NCI-H460 (cell line): ENCODE measurements around the gene MCM7. TPM values are rescaled to one million over a fixed set of nuclear protein-coding genes. Genes with fewer than 3 reads are reported as not detected.
A peak's percentile ranks its signal among the peaks of the same experiment; 100 is the strongest.

Source experiments
- DNase-seq: peaks from one replicate; pipeline ENCODE4 v3.0.0-alpha.2; 2016; ENCODE audit warnings: low read depth; ENCODE audit errors: extremely low read depth
- total RNA-seq: library from RNA; depleted of rRNA; stranded (reverse); fragments of >200 nt; shearing (Covaris generic); gene quantifications from 2 replicates; pipeline ENCODE4 v1.2.3, GENCODE V29; 2014

MCM7 gene
- total RNA-seq, 1 experiment from 2014 or later, result 91.0 TPM

DNA sequence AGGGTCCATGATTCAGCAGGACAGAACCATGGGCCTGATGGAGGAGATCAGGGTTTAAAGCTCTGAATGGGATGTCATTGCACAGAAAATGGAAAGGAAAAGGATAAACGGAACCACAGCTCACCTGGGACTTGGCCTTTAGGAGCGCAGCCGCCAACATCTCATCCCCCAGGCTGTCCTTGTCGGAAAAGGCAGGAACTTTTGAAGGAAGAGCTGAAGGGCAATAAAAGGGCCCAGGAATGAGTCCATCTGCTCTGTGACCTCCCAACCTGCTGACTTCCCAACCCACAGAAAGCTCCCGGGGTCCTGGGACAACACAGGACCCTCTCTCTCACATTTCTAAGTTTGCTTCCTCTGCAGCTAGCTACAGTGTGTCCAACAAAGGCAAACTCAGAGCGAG, 25.8 kb downstream of the MCM7 start:
- DNase-seq, result no peak

DNA sequence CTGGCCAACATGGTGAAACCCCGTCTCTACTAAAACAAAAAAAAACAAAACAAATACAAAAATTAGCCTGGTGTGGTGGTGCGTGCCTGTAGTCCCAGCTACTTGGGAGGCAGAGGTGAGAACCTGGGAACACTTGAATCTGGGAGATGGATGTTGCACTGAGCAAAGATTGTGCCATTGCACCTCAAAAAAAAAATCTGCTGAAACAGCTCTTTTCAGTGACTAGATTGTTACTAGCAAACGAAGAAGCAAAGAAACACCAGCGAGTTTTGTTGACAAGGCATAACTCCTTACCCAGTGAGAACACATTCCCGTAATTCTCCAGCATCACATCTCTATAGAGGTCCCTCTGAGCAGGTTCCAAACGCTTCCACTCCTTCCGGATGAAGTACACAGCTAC, 26.4 kb downstream of the MCM7 start:
- no peak for DNase-seq

GRCh38 chr7:100072462-100072861, 28.7 kb downstream of the MCM7 start:
- DNase-seq, result no peak

GRCh38 chr7:100071018-100071723, 30.0 kb downstream of the MCM7 start:
- no peak for DNase-seq

GRCh38 chr7:100069991-100070390, 31.2 kb downstream of the MCM7 start:
- DNase-seq, result no peak

DNA sequence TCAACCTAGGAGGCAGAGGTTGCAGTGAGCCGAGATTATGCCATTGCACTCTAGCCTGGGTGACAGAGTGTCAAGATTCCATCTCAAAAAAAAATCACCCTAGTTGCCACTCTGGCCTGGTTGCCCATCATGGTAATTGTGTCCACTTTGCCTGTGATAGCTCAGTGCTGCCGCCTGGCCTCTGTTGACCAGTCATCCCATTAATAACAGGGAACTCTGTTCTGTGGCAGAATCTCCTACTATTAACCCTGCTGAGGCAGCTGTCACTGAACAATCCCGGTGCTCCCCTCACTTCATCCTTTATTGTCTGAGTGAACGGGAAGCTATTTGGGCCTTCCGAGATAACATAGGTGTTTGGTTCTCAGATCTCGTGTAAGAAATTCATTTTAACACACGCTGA, 34.2 kb downstream of the MCM7 start:
- no peak for DNase-seq

GRCh38 chr7:100065452-100066186, 35.6 kb downstream of the MCM7 start:
- no peak for DNase-seq

DNA sequence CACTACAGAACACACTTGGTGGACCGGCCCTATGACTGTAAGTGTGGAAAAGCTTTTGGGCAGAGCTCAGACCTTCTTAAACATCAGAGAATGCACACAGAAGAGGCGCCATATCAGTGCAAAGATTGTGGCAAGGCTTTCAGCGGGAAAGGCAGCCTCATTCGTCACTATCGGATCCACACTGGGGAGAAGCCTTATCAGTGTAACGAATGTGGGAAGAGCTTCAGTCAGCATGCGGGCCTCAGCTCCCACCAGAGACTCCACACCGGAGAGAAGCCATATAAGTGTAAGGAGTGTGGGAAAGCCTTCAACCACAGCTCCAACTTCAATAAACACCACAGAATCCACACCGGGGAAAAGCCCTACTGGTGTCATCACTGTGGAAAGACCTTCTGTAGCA, 37.0 kb downstream of the MCM7 start:
- no peak for DNase-seq

GRCh38 chr7:100063376-100063775, 37.8 kb downstream of the MCM7 start:
- no peak for DNase-seq

DNA sequence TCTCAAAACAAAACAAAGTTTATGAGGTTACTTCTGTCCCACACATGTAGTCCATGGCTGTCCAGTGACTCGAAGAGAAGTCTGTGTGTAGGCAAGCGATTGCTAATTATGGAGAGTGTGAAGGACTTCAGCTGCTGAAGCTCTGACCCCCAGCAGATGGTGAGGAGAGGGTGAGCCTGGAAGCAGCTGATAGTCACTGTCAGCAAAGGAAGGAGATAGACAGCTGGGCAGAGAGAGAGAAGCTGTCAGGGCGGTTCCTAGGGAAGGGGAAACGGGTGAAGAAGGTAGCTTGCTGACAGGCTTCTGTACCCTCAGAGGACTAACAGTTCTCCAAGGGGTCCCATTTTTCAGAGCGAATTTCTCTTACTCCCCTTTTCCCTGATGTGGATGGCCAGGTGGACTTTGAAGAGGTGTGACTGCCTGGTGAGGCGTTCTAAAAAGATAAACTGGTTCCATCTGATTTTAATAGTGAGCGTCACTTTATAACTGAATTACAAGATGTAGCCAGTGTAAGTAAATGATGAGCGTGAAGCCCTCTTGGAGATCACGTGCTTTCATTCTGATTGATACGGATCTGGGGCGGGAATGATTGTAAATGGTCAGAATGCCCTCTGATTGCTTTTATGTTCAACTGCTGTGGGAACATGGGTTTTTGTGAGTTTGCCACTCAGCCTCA, 39.5 kb downstream of the MCM7 start:
- no peak for DNase-seq

DNA sequence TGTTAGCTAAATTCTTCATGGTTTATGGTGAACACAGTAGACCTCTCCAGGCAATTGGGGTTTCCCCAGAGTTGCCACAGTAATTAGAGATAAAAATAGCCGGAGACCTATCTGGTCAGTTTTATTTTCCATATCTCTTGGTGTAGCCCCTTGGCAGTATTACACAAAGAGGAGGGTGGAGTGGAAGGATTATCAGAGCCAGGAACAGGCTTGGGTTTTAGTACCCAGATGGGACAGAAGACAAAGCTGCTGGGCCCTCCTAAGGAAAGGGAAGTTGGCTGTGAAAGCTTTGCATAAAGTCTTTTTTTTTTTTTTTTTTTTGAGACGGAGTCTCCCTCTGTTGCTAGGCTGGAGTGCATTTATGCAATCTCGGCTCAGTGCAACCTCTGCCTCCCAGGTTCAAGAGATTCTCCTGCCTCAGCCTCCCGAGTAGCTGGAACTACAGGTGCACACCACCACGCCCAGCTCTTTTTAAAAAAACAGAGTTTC, 41.9 kb downstream of the MCM7 start:
- DNase-seq, result no peak

DNA sequence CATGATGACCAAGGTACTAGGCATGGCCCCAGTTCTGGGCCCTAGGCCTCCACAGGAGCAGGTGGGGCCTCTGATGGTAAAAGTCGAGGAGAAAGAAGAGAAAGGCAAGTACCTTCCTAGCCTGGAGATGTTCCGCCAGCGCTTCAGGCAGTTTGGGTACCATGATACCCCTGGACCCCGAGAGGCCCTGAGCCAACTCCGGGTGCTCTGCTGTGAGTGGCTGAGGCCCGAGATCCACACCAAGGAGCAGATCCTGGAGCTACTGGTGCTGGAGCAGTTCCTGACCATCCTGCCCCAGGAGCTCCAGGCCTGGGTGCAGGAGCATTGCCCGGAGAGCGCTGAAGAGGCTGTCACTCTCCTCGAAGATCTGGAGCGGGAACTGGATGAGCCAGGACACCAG, 44.2 kb downstream of the MCM7 start:
- DNase-seq, result no peak

DNA sequence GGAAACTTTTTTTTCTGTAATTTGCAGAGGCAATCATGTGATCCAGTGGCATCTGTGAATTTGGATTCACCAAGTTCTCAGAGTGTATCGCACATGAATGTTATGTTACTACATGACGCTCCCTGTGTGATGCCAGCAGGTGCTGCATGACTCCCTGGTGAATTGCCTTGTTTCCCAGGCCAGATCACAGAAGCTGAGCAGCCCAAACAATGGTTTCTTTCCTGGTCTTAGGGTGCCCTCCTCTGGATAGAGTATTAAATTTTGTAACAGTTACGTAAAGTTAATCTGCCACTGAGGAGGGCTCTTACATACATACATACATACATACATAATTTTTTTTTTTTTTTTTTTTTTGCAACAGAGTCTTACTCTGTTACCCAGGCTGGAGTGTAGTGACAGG, 48.0 kb downstream of the MCM7 start:
- peak; percentile 78 for DNase-seq

GRCh38 chr7:100051611-100052010, 49.6 kb downstream of the MCM7 start:
- no peak for DNase-seq

- peak; percentile 63 for DNase-seq
Observed at GRCh38 chr7:100049441-100050291, 51.5 kb downstream of the MCM7 start, which contains the start of gene ZSCAN21. Gene ZSCAN21, plus strand, starts transcription at chr7:100049774. Its CDS starts 7,233 bp downstream, at chr7:100057007.

GRCh38 chr7:100048680-100049079, 52.5 kb downstream of the MCM7 start:
- no peak for DNase-seq

DNA sequence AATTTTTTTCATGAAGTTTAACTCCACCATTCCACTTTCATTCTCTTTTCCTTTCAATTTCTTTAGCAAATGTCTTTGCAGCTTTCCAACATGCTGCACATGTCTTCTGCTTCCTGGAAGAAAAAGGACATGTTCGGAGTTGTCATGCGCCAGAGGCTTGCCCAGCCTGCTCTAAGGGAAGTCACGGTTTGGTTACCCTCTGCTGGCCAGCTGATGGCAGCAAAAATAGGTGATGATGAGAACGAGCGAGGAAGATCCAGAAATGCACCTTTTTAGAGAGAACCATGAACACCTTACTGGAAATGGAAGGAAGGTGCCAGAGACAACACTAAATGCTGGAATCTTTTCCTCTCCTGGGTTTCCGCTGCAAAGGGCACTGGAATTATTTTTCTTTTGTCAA, 56.5 kb downstream of the MCM7 start:
- peak; percentile 24 for DNase-seq
